A549 treated with DMSO at 1 μM for 4 hours (cell line): ENCODE data around the gene TMEM63C. TPM values are rescaled to one million over a fixed set of nuclear protein-coding genes. Genes with fewer than 3 reads are reported as not detected.

ENCODE experiments used
- total RNA-seq: library from RNA; stranded (reverse); fragments of 200-300 nt; extraction: Qiagen RNA extraction; gene quantifications from 5 replicates; pipeline ENCODE4 v1.2.3, GENCODE V29; 2022; ENCODE audit warnings: low read depth

The TMEM63C gene, protein sequence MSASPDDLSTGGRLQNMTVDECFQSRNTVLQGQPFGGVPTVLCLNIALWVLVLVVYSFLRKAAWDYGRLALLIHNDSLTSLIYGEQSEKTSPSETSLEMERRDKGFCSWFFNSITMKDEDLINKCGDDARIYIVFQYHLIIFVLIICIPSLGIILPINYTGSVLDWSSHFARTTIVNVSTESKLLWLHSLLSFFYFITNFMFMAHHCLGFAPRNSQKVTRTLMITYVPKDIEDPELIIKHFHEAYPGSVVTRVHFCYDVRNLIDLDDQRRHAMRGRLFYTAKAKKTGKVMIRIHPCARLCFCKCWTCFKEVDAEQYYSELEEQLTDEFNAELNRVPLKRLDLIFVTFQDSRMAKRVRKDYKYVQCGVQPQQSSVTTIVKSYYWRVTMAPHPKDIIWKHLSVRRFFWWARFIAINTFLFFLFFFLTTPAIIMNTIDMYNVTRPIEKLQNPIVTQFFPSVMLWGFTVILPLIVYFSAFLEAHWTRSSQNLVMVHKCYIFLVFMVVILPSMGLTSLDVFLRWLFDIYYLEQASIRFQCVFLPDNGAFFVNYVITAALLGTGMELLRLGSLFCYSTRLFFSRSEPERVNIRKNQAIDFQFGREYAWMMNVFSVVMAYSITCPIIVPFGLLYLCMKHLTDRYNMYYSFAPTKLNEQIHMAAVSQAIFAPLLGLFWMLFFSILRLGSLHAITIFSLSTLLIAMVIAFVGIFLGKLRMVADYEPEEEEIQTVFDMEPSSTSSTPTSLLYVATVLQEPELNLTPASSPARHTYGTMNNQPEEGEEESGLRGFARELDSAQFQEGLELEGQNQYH
- 0.53 to 1.0 TPM (median 0.81 TPM) in 5 replicates for total RNA-seq

DNA sequence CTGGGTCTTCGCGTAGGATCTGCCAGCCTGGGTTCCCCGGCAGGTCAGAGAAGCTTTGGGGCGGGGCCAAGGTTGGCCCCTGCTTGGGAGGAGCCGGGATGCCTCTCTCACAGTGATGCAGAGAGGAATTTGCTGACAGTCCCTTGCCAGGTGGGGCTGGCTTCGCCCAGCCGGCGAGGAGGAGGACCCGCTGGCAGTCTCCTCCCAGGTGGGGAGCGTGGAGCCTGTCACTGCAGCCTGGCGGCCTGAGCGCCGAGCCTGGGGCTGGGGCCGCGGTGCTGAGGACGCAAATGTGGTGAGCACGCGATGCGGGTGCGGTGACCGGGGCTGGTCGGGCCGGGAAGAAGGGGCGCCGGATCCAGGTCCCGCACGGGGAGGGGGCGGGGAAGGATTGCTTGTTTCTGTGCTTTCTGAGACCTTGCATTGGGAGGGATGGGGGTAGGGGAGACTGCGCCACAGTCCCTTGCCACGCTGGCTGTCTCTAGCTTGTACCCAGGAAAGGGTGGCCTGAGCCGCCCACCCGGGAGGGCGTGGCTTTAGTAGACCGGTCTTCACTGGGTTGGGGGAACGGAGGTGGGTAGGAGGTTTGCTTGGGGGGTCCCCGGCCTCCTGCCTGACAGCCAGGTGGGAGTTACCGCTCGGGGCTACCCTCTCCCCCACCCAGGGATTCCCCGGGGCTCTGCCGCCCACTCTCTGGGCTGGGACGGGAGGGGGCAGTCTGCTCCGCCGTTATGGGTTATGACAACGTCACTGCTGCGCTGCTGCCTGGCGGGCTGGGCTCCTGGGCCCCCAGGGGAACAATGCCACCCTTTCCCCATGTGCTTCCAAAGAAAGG, at the start of gene TMEM63C:
TMEM63C (plus strand) TSS at position 196 of the 835 bp plus-strand sequence. CDS start 37,016 bp downstream, outside the sequence.

DNA sequence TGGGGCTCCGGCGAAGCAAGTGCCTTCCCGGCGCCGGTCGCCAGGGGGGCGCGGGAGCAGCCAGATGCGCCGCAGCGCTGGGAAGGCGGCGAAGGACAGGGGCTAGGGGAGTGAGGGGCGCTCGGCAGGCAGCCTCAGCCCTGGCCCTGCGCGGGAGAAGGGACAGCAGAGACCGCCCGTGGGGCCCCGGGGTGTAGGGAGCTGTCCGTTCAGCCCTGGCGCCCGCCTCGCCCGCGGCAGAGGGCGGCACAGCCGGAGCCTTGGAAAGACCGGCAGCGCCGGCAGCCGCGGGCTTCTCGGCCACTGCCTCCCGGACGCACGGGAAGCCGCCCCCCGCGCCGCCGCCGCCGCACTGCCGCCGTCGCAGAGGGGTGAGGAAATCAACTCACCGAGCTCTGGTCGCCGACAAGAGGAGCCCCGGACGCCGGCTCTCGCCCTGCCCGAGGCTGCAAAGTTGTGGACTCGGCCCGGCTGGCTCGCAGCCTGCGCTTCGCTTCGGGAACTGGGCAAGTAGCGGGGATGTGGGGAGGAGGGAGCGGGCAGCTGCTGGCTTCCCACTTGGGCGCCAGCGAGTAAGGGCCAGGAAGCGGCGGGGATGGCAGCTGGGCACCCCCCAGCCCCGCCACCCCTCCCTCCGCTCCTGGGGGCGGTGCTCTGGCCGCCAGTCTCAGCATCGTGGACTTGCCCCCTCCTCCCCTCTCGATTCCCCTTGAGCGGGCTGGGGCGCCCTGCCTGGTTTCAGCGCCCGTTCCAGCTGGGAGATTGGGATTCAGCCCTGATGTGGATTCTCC, 40.2 kb upstream of the TMEM63C start, which contains the start of gene ZDHHC22:
ZDHHC22 (minus strand) TSS at position 578 of the 791 bp plus-strand sequence. CDS start 2,053 bp downstream, outside the sequence.

DNA sequence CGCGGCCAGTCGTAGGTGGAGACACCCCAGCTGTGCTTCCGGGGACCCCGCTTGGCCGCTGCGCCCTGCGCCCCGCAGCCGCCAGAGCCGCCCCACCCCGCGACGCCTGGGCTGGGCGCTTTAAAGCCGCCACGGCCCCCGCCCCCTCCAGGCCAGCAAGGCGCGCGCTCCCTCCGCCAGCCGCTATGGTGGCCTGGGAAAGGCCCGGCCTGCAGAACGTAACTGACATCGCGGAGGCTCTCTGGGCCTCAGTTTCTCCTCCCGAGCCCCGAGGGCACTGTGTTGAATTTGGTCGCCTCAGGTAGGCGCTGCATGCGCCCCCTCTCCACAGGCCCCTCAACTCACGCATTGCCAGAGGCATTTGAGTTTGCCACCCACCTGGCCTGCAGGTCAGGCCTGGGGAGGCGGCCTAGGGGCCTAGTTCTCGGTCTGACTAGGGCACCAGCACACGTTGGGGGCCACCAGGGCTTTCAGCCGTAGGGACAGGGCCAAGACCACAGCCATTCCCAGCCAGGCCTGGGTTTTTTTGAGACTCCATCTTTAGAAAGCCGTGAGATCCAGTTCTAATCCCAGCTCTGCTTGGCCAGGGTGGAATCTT, 89.6 kb downstream of the TMEM63C start, which contains the start of gene NGB:
NGB (minus strand) TSS at position 94 of the 598 bp plus-strand sequence. CDS start 269 bp downstream, outside the sequence.

Other genes with a start within 250 kb of the TMEM63C start
- 21.2 to 28.3 TPM (median 25.3 TPM) in 5 replicates for gene IRF2BPL, start 153.1 kb upstream of the TMEM63C start, total RNA-seq
- gene CIPC, start 83.5 kb upstream of the TMEM63C start, total RNA-seq = 7.7 to 10.3 TPM (median 7.8 TPM) in 5 replicates
- 0.29 to 0.36 TPM (median 0.33 TPM) in 5 replicates for gene ZDHHC22, start 40.0 kb upstream of the TMEM63C start, total RNA-seq
- gene NGB, start 89.4 kb downstream of the TMEM63C start, total RNA-seq = 0.08 TPM in 1 of 5 replicates, not detected in the others
- 25.3 to 38.3 TPM (median 35.7 TPM) in 5 replicates for gene POMT2, start 139.1 kb downstream of the TMEM63C start, total RNA-seq
- 30.2 to 37.8 TPM (median 34.0 TPM) in 5 replicates for gene GSTZ1, start 139.2 kb downstream of the TMEM63C start, total RNA-seq
- gene TMED8, start 195.3 kb downstream of the TMEM63C start, total RNA-seq = 6.7 to 9.8 TPM (median 9.2 TPM) in 5 replicates
- 2.2 to 2.8 TPM (median 2.4 TPM) in 5 replicates for gene SAMD15, start 195.6 kb downstream of the TMEM63C start, total RNA-seq
- 0.07 to 0.14 TPM (median 0.13 TPM) in 3 of 5 replicates, not detected in the others for gene NOXRED1, start 241.7 kb downstream of the TMEM63C start, total RNA-seq